Stimulated activated CD4-positive, alpha-beta T cell treated with anti-CD3 and anti-CD28 coated beads, TNF-alpha, amount 100 ng/mL, for 1 hour (primary cell): ENCODE data around the gene ARID3A.
"Not testable (repeated sequence)": the region's sequence is repeated elsewhere in the genome, so short reads cannot be mapped to it uniquely, and the experiment has no call there.

Experiments
- DNase-seq, 3 donors: peaks; one replicate each; pipeline ENCODE4 v3.0.0-alpha.2; 2020; ENCODE audit warnings: low read depth in 3 of 3, low spot score in 1 of 3

ARID3A gene

GRCh38 chr19:1015782-1016646 is 90.2 kb downstream of the ARID3A start:
- no peak for DNase-seq

GRCh38 chr19:1016647-1017114 is 90.8 kb downstream of the ARID3A start:
- no peak for DNase-seq

- DNase-seq = no peak
These were observed 91.5 kb downstream of the ARID3A start for GRCh38 chr19:1017115-1017905.

GRCh38 chr19:1017906-1018305 is 92.1 kb downstream of the ARID3A start:
- DNase-seq = no peak

GRCh38 chr19:1018393-1018792 is 92.6 kb downstream of the ARID3A start:
- no peak for DNase-seq

- no peak for DNase-seq
These were observed 93.2 kb downstream of the ARID3A start for GRCh38 chr19:1018932-1019615.

DNA sequence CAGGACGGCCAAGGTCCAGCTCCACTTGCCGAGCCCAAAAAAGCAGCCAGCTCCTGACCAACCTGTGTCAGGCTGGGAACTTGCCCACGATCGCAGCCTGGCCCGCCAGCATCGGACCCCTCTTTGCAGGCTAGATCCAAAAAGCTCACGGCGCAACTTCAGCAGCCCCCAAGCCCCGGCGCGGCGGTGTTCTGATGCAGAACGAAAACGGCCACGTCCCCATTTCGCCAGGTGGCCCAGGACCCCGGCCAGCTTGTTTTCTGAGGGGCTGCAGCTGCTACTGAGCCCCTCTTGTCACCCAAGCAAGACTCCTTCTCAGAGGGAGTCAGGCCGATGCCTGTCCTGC is 93.8 kb downstream of the ARID3A start:
- no peak for DNase-seq

- DNase-seq = no peak
These were observed 94.4 kb downstream of the ARID3A start for GRCh38 chr19:1019980-1020867.

DNA sequence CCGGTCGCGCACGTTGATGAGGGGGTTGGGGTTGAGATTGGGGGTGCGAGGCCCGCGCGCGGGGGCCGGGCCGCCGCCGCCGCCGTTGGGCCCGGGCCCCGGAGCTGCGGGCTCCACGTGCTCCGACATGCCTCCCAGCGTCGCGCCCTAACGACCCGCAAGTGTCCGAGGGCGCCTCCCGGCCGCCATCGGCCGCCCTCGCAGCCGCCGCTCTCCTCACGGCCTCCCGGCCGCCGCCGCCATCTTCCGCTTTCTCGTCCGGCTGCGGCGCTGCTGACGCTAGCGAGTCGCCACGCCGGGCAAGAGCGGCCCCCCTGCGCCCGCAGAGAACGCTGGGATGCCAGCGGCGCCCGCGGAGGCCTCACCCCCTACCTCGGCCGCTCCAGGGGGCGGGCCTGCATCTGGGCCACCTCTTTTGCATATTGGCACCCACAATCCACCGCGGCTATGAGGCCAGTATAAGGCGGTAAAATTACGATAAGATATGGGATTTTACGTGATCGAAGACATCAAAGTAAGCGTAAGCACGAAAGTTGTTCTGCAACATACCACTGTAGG is 95.1 kb downstream of the ARID3A start, which contains the start of gene TMEM259:
Gene TMEM259 (minus strand): TSS at position 256 of the 558 bp plus-strand sequence. CDS start 127 bp downstream, at position 129.
- peak; percentile 93 to 97 (median 96) for DNase-seq

GRCh38 chr19:1023883-1024188 is 98.0 kb downstream of the ARID3A start:
- DNase-seq = not testable (repeated sequence)

DNA sequence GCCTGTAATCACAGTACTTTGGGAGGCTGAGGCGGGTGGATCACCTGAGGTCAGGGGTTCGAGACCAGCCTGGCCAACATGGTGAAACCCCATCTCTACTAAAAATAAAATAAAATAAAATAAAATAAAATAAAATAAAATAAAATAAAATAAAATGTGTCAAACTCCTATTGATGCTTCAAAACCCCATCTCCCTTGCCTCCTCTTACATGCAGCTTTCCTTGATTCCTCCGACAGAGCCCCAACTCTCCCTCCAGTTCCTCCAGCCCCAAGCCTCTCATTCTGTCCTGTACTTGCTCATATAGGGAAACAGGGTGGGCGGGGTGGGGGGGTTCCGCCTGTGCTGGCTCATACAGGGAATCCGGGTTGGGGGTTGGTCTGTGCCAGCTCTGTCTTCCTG is 99.2 kb downstream of the ARID3A start:
- not testable (repeated sequence) for DNase-seq
